Gastroesophageal sphincter (tissue), 4 donors: ENCODE measurements around the gene GLT1D1. TPM values are rescaled to one million over a fixed set of nuclear protein-coding genes. Genes with fewer than 3 reads are reported as not detected.
A peak's percentile ranks its signal among the peaks of the same experiment; 100 is the strongest.
"Not testable (repeated sequence)": the region's sequence is repeated elsewhere in the genome, so short reads cannot be mapped to it uniquely, and the experiment has no call there.

Experiments
- ATAC-seq: fragments of 150-250 bp; one replicate; pipeline ENCODE4 v1.9.1; 2016; ENCODE audit warnings: mild to moderate bottlenecking, moderate library complexity
- H3K27ac ChIP-seq, 4 donors: fragments of 200-600 bp; sonication (generic) in 3 of 4; 1 replicate in 3 of 4; 2 replicates in 1 of 4; pipeline ENCODE4 v1.5.1; 2016 to 2019
- H3K27me3 ChIP-seq: fragments of 200-600 bp; sonication (generic); one replicate; pipeline ENCODE4 v1.5.1; 2019
- H3K36me3 ChIP-seq, 2 donors: fragments of 200-600 bp; sonication (generic); one replicate each; pipeline ENCODE4 v1.5.1; 2019; ENCODE audit warnings: control low read depth in 1 of 2
- H3K4me1 ChIP-seq, 3 donors: fragments of 200-600 bp; sonication (generic); 1 replicate in 2 of 3; 2 replicates in 1 of 3; pipeline ENCODE4 v1.5.1; 2016 to 2019; ENCODE audit warnings: control low read depth in 2 of 3
- H3K4me3 ChIP-seq, 2 donors: fragments of 200-600 bp; sonication (generic); one replicate each; pipeline ENCODE4 v1.5.1; 2019; ENCODE audit warnings: mild to moderate bottlenecking in 1 of 2, moderate library complexity in 1 of 2
- H3K9me3 ChIP-seq, 3 donors: fragments of 200-600 bp; sonication (generic); one replicate each; pipeline ENCODE4 v1.5.1; 2017 to 2019; ENCODE audit warnings: control low read depth in 2 of 3
- EP300 ChIP-seq: sonication (generic); formaldehyde crosslinking; IDR thresholded peaks from one replicate; pipeline ENCODE4 v1.6.1; 2017; ENCODE audit warnings: antibody characterized with exemption, mild to moderate bottlenecking
- POLR2A ChIP-seq, 2 donors: fragments of 450-650 bp; IDR thresholded peaks; one replicate each; pipeline ENCODE4 v1.6.1; 2017; ENCODE audit warnings: antibody characterized with exemption in 2 of 2, mild to moderate bottlenecking in 2 of 2, moderate library complexity in 1 of 2
- POLR2AphosphoS5 ChIP-seq: sonication (generic); formaldehyde crosslinking; IDR thresholded peaks from one replicate; pipeline ENCODE4 v1.6.1; 2017; ENCODE audit warnings: antibody characterized with exemption
- WGBS, 2 donors: methylation state at CpG; one replicate each; pipeline ENCODE4 v1.1.5; 2018; ENCODE audit warnings: low coverage in 1 of 2; 5-methylcytosine and 5-hydroxymethylcytosine counted together
- total RNA-seq, 4 donors: library from RNA; depleted of rRNA; stranded (reverse); fragments of >200 nt; gene quantifications; one replicate each; pipeline ENCODE4 v1.1.0, GENCODE V29; 2016
- TF ChIP-seq, protein P1 (sequence below), 4 experiments: fragments of 200-600 bp in 2 of 4; fragments of 450-650 bp in 2 of 4; sonication (generic) in 1 of 4; IDR thresholded peaks; one replicate each; pipeline ENCODE4 v1.5.1; 2017 to 2019; ENCODE audit warnings: antibody characterized with exemption in 4 of 4, mild to moderate bottlenecking in 2 of 4, moderate library complexity in 2 of 4

GLT1D1 gene
- total RNA-seq: 1 to 10 TPM in 1 of 4 donors, under 1 TPM in 2, not detected in 1; 0.27 to 1.8 (median 0.47) TPM

DNA sequence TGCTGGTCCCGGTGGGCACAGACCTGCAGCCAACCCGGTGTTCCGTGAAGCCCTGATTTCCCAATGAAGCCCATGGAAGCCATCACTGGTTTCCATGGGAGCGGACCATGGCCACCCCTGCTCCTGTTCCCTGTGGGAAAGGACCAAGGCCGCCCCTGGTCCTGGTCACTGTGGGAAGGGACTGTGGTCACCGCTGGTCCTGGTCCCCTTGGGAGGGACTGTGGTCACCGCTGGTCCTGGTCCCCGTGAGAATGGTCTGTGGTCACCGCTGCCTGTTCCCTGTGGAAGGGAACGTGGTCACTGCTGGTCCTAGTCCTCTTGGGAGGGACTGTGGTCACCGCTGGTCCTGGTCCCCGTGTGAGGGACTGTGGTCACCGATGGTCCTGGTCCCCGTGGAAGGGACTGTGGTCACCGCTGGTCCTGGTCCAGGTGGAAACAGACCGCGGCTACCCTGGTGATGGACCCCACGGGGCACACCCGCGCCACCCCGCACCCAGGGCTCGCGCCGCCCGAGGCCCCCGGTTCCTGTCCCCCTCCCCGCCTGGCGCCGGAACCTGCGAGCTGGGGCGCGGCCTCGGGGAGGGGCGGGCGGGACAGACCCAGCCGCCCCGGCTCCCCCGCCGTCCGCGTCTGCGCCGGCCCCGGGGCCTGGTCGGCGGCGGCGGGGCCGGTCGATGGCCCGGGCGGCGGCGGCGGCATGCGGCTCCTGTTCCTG is at the start of gene GLT1D1:
GLT1D1 (plus strand) TSS at position 594 of the 715 bp plus-strand sequence; CDS start at position 698, 104 bp downstream.
- peaks cover 0 to 10% (median 0%) of the 10 kb centered on the region in 3 donors for H3K4me1 ChIP-seq

DNA sequence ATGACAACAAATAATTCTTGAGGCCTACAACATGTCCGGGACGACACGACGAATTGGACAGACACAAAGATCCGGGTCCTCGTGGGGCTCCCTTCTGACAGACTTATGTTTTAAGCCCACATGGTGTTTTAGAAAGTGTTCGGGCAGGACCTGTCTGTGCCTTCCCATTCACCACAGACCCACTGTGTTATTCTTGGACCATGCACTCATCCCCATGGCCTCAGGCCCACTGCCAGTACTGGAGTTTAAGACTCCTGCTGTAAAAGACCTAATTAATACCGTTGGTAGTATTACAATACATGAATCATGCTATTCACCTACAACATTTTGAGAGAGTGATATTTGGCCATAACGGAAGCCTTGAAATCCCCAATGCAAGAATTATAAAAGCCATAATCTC is 49.5 kb upstream of the GLT1D1 start:
- ATAC-seq: no peak

More for the DNA sequence above, at the start of gene GLT1D1:
- Histone ChIP-seq H3K4me3 (peak within 1 kb of the TSS in 1 of 2 donors; percentile 30), H3K9me3 (no peaks in the 10 kb centered on the region), H3K36me3 (no peaks in the 10 kb centered on the region), H3K27ac (no peak within 1 kb of the TSS), H3K27me3 (peaks cover 60% of the 10 kb centered on the region)
- TF ChIP-seq POLR2AphosphoS5 (no peak), EP300 (no peak), POLR2A (IDR thresholded peaks at IDR 0.05) (no peak)
- TF ChIP-seq, protein P1, sequence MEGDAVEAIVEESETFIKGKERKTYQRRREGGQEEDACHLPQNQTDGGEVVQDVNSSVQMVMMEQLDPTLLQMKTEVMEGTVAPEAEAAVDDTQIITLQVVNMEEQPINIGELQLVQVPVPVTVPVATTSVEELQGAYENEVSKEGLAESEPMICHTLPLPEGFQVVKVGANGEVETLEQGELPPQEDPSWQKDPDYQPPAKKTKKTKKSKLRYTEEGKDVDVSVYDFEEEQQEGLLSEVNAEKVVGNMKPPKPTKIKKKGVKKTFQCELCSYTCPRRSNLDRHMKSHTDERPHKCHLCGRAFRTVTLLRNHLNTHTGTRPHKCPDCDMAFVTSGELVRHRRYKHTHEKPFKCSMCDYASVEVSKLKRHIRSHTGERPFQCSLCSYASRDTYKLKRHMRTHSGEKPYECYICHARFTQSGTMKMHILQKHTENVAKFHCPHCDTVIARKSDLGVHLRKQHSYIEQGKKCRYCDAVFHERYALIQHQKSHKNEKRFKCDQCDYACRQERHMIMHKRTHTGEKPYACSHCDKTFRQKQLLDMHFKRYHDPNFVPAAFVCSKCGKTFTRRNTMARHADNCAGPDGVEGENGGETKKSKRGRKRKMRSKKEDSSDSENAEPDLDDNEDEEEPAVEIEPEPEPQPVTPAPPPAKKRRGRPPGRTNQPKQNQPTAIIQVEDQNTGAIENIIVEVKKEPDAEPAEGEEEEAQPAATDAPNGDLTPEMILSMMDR (IDR thresholded peaks at IDR 0.05): no peak
- WGBS, 2 donors: no CpG with 5 or more reads among the region's 56 CpGs
- ATAC-seq: no peak

DNA sequence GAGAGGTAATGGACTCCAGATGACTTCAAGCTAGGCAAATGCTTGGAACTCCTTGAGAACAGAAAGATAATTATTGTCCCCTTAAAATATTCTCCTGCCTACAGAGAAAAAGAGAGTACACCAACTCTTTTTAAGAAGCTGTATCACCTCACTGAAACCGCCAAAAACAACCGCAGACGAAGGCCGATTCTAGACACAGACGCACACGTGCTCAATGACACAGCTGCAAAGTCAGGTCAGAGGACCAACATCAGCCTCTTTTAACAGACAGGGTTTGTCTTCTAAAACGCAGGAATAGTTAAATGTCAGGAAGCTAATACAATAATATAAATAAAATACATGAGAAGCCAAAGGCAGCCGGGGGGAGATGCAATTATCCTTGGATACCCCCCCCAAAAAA is 48.5 kb upstream of the GLT1D1 start:
- no peaks in the 10 kb centered on the region for H3K27me3 ChIP-seq
- H3K36me3 ChIP-seq: peaks cover 0 to 74% of the 10 kb centered on the region in 2 donors
- peaks cover 0 to 21% (median 5%) of the 10 kb centered on the region in 3 donors for H3K4me1 ChIP-seq
- no peak overlapping the region for H3K4me3 ChIP-seq
- peaks cover 0 to 3% (median 0%) of the 10 kb centered on the region in 3 donors for H3K9me3 ChIP-seq
- no peak overlapping the region for H3K27ac ChIP-seq
- TF ChIP-seq POLR2AphosphoS5 (no peak), POLR2A (IDR thresholded peaks at IDR 0.05) (no peak), EP300 (no peak)
- TF ChIP-seq, protein P1 (IDR thresholded peaks at IDR 0.05): no peak
- WGBS, 2 donors: 95 to 100% methylated on average over 7 to 8 of the region's 8 CpGs
- no peak for ATAC-seq

More for the DNA sequence above, 49.5 kb upstream of the GLT1D1 start:
- no peak overlapping the region for H3K27ac ChIP-seq
- H3K4me1 ChIP-seq: peaks cover 0 to 15% (median 0%) of the 10 kb centered on the region in 3 donors
- 95 to 96% methylated on average over 9 of the region's 9 CpGs for WGBS, 2 donors
- no peak for TF ChIP-seq POLR2A (IDR thresholded peaks at IDR 0.05)
- TF ChIP-seq, protein P1 (IDR thresholded peaks at IDR 0.05): no peak
- no peak for TF ChIP-seq POLR2AphosphoS5
- no peak for TF ChIP-seq EP300
- H3K4me3 ChIP-seq: no peak overlapping the region
- H3K36me3 ChIP-seq: peaks cover 0 to 80% of the 10 kb centered on the region in 2 donors
- H3K27me3 ChIP-seq: no peaks in the 10 kb centered on the region
- H3K9me3 ChIP-seq: peaks cover 0 to 3% (median 0%) of the 10 kb centered on the region in 3 donors

DNA sequence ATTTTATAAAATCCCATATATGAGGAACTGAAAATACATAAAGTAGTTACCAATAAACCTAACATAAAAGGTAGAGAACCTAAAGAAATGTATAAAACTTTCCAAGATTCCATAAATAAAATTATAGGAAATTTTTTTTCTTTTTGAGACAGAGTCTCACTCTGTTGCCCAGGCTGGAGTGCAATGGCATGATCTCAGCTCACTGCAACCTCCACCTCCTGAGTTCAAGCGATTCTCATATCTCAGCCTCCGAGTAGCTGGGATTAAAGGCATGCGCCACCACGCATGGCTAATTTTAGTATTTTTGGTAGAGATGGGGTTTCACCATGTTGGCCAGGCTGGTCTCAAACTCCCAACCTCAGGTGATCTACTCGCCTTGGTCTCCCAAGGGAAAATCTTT is 47.9 kb upstream of the GLT1D1 start:
- H3K27me3 ChIP-seq, ATAC-seq, H3K4me3 ChIP-seq, H3K9me3 ChIP-seq, H3K27ac ChIP-seq: not testable (repeated sequence)
- WGBS, 2 donors: 92 to 97% methylated on average over 4 to 5 of the region's 5 CpGs
- peaks cover 0 to 28% (median 11%) of the 10 kb centered on the region in 3 donors for H3K4me1 ChIP-seq
- H3K36me3 ChIP-seq: peaks cover 0 to 67% of the 10 kb centered on the region in 2 donors

DNA sequence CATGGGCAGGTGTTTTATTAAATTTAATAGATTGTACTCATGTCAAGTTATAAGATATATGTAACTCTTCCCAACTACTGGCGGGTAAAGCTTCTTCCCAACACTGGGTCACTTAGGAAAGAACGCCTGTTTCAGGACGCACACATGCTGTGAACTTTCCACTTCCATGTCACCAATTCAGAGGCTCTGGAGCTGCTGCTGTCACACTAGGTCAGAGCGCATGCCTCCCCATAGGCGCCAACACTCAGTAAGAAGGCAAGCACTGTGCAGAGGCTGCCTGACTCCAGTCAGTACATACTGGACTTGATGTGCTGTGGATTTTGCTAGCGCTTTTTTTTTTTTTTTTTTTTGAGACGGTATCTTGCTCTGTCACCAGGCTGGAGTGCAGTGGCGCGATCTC is 46.7 kb upstream of the GLT1D1 start:
- Histone ChIP-seq H3K27ac (no peak overlapping the region), H3K4me1 (peaks cover 0 to 33% (median 19%) of the 10 kb centered on the region in 3 donors), H3K4me3 (no peak overlapping the region), H3K36me3 (peaks cover 0 to 56% of the 10 kb centered on the region in 2 donors), H3K9me3 (peaks cover 0 to 3% (median 0%) of the 10 kb centered on the region in 3 donors), H3K27me3 (no peaks in the 10 kb centered on the region)
- TF ChIP-seq EP300: no peak
- TF ChIP-seq, protein P1 (IDR thresholded peaks at IDR 0.05): no peak
- ATAC-seq: no peak
- 75 to 90% methylated on average over 4 to 7 of the region's 9 CpGs for WGBS, 2 donors
